ENCODE data around the gene FAF1.
"Not testable (repeated sequence)": the region's sequence is repeated elsewhere in the genome, so short reads cannot be mapped to it uniquely, and the experiment has no call there.

FAF1 gene

GRCh38 chr1:50747394-50747793, 212.7 kb downstream of the FAF1 start:
- DNase-seq, result no peak

GRCh38 chr1:50742523-50742922, 217.5 kb downstream of the FAF1 start:
- no peak for DNase-seq

- no peak for DNase-seq
These were observed 220.9 kb downstream of the FAF1 start for GRCh38 chr1:50739125-50739524.

- DNase-seq, result no peak
These were observed 224.6 kb downstream of the FAF1 start for GRCh38 chr1:50735443-50735842.

- not testable (repeated sequence) for DNase-seq
These were observed 232.5 kb downstream of the FAF1 start for GRCh38 chr1:50727578-50727977.

GRCh38 chr1:50724626-50725286, 235.3 kb downstream of the FAF1 start:
- DNase-seq, result no peak

- DNase-seq, result no peak
These were observed 239.5 kb downstream of the FAF1 start for GRCh38 chr1:50720457-50721053.

- DNase-seq, result no peak
These were observed 240.9 kb downstream of the FAF1 start for GRCh38 chr1:50719126-50719525.

- DNase-seq, result no peak
These were observed 242.7 kb downstream of the FAF1 start for GRCh38 chr1:50717327-50717726.

- DNase-seq, result not testable (repeated sequence)
These were observed 243.6 kb downstream of the FAF1 start for GRCh38 chr1:50716455-50716854.

- DNase-seq, result no peak
These were observed 250.0 kb downstream of the FAF1 start for GRCh38 chr1:50710099-50710498.

- no peak for DNase-seq
These were observed 252.2 kb downstream of the FAF1 start for GRCh38 chr1:50707824-50708223.

- DNase-seq, result no peak
These were observed 254.4 kb downstream of the FAF1 start for GRCh38 chr1:50705699-50706098.

GRCh38 chr1:50705041-50705440, 255.0 kb downstream of the FAF1 start:
- no peak for DNase-seq

- DNase-seq, result peak; percentile 26
These were observed 255.9 kb downstream of the FAF1 start for GRCh38 chr1:50704126-50704525.

- no peak for DNase-seq
These were observed 256.8 kb downstream of the FAF1 start for GRCh38 chr1:50703240-50703639.

GRCh38 chr1:50702395-50702794, 257.7 kb downstream of the FAF1 start:
- no peak for DNase-seq

GRCh38 chr1:50701706-50702317, 258.3 kb downstream of the FAF1 start:
- no peak for DNase-seq

- no peak for DNase-seq
These were observed 259.4 kb downstream of the FAF1 start for GRCh38 chr1:50700621-50701020.

GRCh38 chr1:50700214-50700613, 259.9 kb downstream of the FAF1 start:
- peak; percentile 30 for DNase-seq

- no peak for DNase-seq
These were observed 260.3 kb downstream of the FAF1 start for GRCh38 chr1:50699795-50700194.

- DNase-seq, result no peak
These were observed 262.3 kb downstream of the FAF1 start for GRCh38 chr1:50697440-50698421.

- DNase-seq, result no peak
These were observed 266.2 kb downstream of the FAF1 start for GRCh38 chr1:50693829-50694228.
